Tibial artery (tissue), 4 donors: Measurements from ENCODE around the gene ALOXE3.
A peak's percentile ranks its signal among the peaks of the same experiment; 100 is the strongest.

Experiments
- DNase-seq, 2 donors: peaks; one replicate each; pipeline ENCODE4 v3.0.0-alpha.2; 2019
- H3K27ac ChIP-seq, 2 donors: fragments of 200-600 bp; sonication (generic) in 1 of 2; 1 replicate in 1 of 2; 2 replicates in 1 of 2; pipeline ENCODE4 v1.5.1; 2018 to 2019; ENCODE audit warnings: mild to moderate bottlenecking in 1 of 2
- H3K27me3 ChIP-seq, 2 donors: fragments of 200-600 bp; sonication (generic) in 1 of 2; one replicate each; pipeline versions ENCODE4 v1.5.1 to v1.6.0; 2016 to 2019
- H3K36me3 ChIP-seq, 3 donors: fragments of 200-600 bp; sonication (generic) in 2 of 3; one replicate each; pipeline ENCODE4 v1.5.1; 2016 to 2019; ENCODE audit warnings: mild to moderate bottlenecking in 2 of 3
- H3K4me1 ChIP-seq, 4 donors: fragments of 200-600 bp; sonication (generic) in 2 of 4; 1 replicate in 3 of 4; 2 replicates in 1 of 4; pipeline ENCODE4 v1.5.1; 2016 to 2019
- H3K4me3 ChIP-seq, 2 donors: fragments of 200-600 bp; sonication (generic) in 1 of 2; 1 replicate in 1 of 2; 2 replicates in 1 of 2; pipeline ENCODE4 v1.5.1; 2018 to 2019; ENCODE audit warnings: mild to moderate bottlenecking in 2 of 2
- H3K9me3 ChIP-seq, 3 donors: fragments of 200-600 bp; sonication (generic) in 1 of 3; one replicate each; pipeline ENCODE4 v1.5.1; 2016 to 2019
- intact Hi-C: fragments of 100-400 bp; cut with DNase I; formaldehyde crosslinking; loops from one replicate; pipeline ENCODE4 v1.15.0; 2023; ENCODE audit warnings: low total_unique reads
- TF ChIP-seq, protein P1 (sequence below), 2 experiments: fragments of 200-600 bp in 1 of 2; fragments of 450-650 bp in 1 of 2; IDR thresholded peaks; one replicate each; pipeline ENCODE4 v1.5.1; 2017 to 2019; ENCODE audit warnings: antibody characterized with exemption in 2 of 2, mild to moderate bottlenecking in 1 of 2, moderate library complexity in 1 of 2

The ALOXE3 gene

DNA sequence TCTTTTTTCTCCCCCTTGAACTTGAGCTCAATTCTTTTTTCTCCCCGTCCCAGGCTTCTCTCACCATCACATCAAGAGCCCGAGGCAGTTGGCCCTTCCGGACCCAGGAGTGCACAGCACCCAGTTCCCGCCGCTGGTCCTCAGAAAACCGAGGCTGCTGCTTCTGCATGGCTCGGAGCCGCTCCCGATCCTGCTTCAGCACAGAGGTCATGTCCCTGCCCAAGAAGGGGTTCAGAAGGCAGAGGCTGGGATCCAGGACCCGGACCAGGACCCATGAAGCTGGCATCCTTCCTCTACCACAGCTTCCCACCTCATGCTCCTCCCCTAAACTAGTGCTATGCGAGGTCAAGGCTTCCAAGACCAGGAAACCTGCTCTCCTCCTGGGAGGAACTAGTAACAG, 23.4 kb upstream of the ALOXE3 start:
- no peak overlapping the region for H3K4me3 ChIP-seq
- TF ChIP-seq, protein P1, sequence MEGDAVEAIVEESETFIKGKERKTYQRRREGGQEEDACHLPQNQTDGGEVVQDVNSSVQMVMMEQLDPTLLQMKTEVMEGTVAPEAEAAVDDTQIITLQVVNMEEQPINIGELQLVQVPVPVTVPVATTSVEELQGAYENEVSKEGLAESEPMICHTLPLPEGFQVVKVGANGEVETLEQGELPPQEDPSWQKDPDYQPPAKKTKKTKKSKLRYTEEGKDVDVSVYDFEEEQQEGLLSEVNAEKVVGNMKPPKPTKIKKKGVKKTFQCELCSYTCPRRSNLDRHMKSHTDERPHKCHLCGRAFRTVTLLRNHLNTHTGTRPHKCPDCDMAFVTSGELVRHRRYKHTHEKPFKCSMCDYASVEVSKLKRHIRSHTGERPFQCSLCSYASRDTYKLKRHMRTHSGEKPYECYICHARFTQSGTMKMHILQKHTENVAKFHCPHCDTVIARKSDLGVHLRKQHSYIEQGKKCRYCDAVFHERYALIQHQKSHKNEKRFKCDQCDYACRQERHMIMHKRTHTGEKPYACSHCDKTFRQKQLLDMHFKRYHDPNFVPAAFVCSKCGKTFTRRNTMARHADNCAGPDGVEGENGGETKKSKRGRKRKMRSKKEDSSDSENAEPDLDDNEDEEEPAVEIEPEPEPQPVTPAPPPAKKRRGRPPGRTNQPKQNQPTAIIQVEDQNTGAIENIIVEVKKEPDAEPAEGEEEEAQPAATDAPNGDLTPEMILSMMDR (IDR thresholded peaks at IDR 0.05), result no peak
- DNase-seq, result no peak
- H3K36me3 ChIP-seq, result peaks cover 74 to 76% (median 75%) of the 10 kb centered on the region in 3 donors
- intact Hi-C loops, result no loop called here
- H3K9me3 ChIP-seq, result no peaks in the 10 kb centered on the region
- H3K27ac ChIP-seq, result peak overlapping the region; percentile 29 to 100
- peaks cover 0 to 61% (median 31%) of the 10 kb centered on the region in 4 donors for H3K4me1 ChIP-seq
- H3K27me3 ChIP-seq, result no peaks in the 10 kb centered on the region

DNA sequence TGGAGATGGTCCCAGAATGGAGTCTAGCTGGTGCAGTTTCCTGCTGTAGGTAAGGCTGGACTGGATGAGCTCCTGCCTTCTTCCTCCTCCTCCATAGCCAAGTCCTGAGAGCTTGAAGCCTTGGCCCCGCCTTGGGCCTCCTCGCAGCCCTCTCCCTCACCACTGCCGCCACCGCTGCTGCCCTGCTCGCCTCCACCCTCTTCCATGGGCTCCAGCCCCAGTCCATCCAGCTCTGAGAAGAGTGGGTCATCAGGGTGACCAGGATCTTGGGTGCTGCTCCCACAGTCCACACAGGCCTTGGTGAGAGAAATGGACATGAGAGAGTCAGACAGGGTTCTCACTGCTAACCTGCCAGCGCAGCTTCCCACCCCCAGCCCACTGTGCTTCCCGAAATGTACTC, 22.7 kb upstream of the ALOXE3 start:
- peak; percentile 25 to 76 for DNase-seq
- intact Hi-C loops, result no loop called here

GRCh38 chr17:8140065-8141029, 22.0 kb upstream of the ALOXE3 start:
- H3K4me1 ChIP-seq, result peaks cover 0 to 55% (median 26%) of the 10 kb centered on the region in 4 donors

More for the DNA sequence above, 22.7 kb upstream of the ALOXE3 start:
- Histone ChIP-seq H3K36me3 (peaks cover 67 to 69% (median 68%) of the 10 kb centered on the region in 3 donors), H3K4me3 (no peak overlapping the region), H3K4me1 (peaks cover 0 to 55% (median 28%) of the 10 kb centered on the region in 4 donors), H3K27me3 (no peaks in the 10 kb centered on the region), H3K9me3 (no peaks in the 10 kb centered on the region), H3K27ac (peak overlapping the region; percentile 81 to 83)
- TF ChIP-seq, protein P1 (IDR thresholded peaks at IDR 0.05), result no peak

DNA sequence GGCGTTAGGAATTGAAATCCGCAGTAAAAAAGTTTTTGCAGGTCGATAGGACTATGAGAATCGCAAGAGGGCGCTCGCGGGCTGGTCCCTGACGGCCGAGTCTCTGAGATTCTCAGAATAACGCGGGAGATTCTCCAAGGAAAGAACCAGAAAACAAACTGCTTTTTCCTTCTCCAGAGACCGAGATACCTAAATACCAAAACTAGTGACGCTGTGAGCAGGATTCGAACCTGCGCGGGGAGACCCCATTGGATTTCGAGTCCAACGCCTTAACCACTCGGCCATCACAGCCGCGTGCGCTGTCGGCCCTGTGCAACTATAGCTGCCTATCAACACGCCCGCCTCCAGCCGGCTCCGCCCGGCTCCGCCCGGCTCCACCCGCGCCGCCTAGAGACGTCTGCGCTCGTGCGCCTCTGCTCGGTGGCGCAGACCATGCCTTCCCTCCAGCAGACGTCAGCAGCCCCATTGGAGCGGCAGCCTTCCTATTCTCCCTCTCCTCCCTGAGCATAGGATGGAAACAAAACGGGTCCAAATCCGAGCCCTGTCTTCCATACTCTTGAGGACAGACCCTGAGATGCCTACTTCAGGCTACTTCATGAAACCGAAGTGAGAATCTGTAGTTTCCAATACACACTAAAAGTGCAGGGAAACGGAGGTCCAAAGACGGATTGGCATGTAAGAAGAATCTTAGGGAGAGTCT, 20.5 kb upstream of the ALOXE3 start:
- intact Hi-C loops, result no loop called here
- no peaks in the 10 kb centered on the region for H3K27me3 ChIP-seq
- H3K4me3 ChIP-seq, result peak overlapping the region in 1 of 2 donors; percentile 22
- TF ChIP-seq, protein P1 (IDR thresholded peaks at IDR 0.05), result peak; percentile 93 to 96
- H3K4me1 ChIP-seq, result peaks cover 0 to 46% (median 22%) of the 10 kb centered on the region in 4 donors
- peak; percentile 94 to 98 for DNase-seq
- no peaks in the 10 kb centered on the region for H3K9me3 ChIP-seq
- H3K36me3 ChIP-seq, result peaks cover 44 to 47% (median 46%) of the 10 kb centered on the region in 3 donors
- H3K27ac ChIP-seq, result peak overlapping the region; percentile 81 to 83

More at GRCh38 chr17:8140065-8141029, 22.0 kb upstream of the ALOXE3 start:
- peak; percentile 47 to 79 for DNase-seq
- TF ChIP-seq, protein P1 (IDR thresholded peaks at IDR 0.05), result no peak
- H3K27ac ChIP-seq, result peak overlapping the region; percentile 81 to 83
- no peak overlapping the region for H3K4me3 ChIP-seq
- H3K27me3 ChIP-seq, result no peaks in the 10 kb centered on the region
- intact Hi-C loops, result no loop called here
- H3K36me3 ChIP-seq, result peaks cover 60 to 62% (median 61%) of the 10 kb centered on the region in 3 donors
- H3K9me3 ChIP-seq, result no peaks in the 10 kb centered on the region

DNA sequence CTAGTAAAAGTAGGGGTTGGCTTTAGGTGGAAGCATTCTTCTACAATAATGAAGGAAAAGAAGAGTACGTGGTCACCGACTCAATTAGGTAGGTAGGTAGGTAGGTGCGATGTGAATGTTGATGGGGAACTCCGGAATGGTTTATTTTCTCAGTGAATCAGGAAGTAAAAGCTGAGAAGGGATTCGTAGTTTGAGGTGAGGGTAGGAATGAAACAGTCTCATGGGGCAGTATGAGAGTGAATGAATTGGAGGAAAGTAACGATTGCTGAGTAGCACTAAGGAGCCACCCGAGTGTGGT, 20.0 kb upstream of the ALOXE3 start:
- no peaks in the 10 kb centered on the region for H3K9me3 ChIP-seq
- intact Hi-C loops, result no loop called here
- peaks cover 0 to 46% (median 21%) of the 10 kb centered on the region in 4 donors for H3K4me1 ChIP-seq
- H3K36me3 ChIP-seq, result peaks cover 39 to 42% (median 41%) of the 10 kb centered on the region in 3 donors
- TF ChIP-seq, protein P1 (IDR thresholded peaks at IDR 0.05), result no peak
- DNase-seq, result no peak
- no peaks in the 10 kb centered on the region for H3K27me3 ChIP-seq
- H3K4me3 ChIP-seq, result peak overlapping the region in 1 of 2 donors; percentile 22
- peak overlapping the region; percentile 81 to 83 for H3K27ac ChIP-seq
